Chondrocyte (in vitro differentiated cells): ENCODE measurements around the gene NSF. TPM values are rescaled to one million over a fixed set of nuclear protein-coding genes. Genes with fewer than 3 reads are reported as not detected.

Source experiments
- DNase-seq: peaks from one replicate; pipeline ENCODE4 v3.0.0; 2021; ENCODE audit warnings: mixed read lengths, low spot score
- H3K27ac Mint-ChIP-seq: one replicate; pipeline ENCODE4 v1.8.0; 2021; ENCODE audit warnings: mild to moderate bottlenecking, moderate library complexity, mixed read lengths; ENCODE audit not compliant: unreplicated experiment
- H3K27me3 Mint-ChIP-seq: 2 replicates; pipeline ENCODE4 v1.8.0; 2021; ENCODE audit warnings: low read depth, mixed read lengths
- H3K36me3 Mint-ChIP-seq: 2 replicates; pipeline ENCODE4 v1.8.0; 2021; ENCODE audit warnings: low read depth, mixed read lengths
- H3K4me1 Mint-ChIP-seq: 2 replicates; pipeline ENCODE4 v1.8.0; 2021; ENCODE audit warnings: low read depth, mild to moderate bottlenecking, mixed read lengths
- H3K4me3 Mint-ChIP-seq: one replicate; pipeline ENCODE4 v1.8.0; 2021; ENCODE audit warnings: mild to moderate bottlenecking, moderate library complexity, mixed read lengths; ENCODE audit not compliant: unreplicated experiment
- H3K9me3 Mint-ChIP-seq: 2 replicates; pipeline ENCODE4 v1.8.0; 2021; ENCODE audit warnings: low read depth, mixed read lengths
- total RNA-seq: library from RNA; stranded (reverse); gene quantifications from 3 replicates; pipeline ENCODE4 v1.2.1, GENCODE V29; 2021
- TF ChIP-seq, protein P1 (sequence below): fragments of 200-600 bp; sonication (generic); IDR thresholded peaks from 2 replicates; pipeline ENCODE4 v1.5.0; 2021; ENCODE audit warnings: antibody characterized with exemption, mild to moderate bottlenecking, moderate library complexity

Gene NSF
- total RNA-seq, 1 donor from 2014 or later: 48.3 TPM

DNA sequence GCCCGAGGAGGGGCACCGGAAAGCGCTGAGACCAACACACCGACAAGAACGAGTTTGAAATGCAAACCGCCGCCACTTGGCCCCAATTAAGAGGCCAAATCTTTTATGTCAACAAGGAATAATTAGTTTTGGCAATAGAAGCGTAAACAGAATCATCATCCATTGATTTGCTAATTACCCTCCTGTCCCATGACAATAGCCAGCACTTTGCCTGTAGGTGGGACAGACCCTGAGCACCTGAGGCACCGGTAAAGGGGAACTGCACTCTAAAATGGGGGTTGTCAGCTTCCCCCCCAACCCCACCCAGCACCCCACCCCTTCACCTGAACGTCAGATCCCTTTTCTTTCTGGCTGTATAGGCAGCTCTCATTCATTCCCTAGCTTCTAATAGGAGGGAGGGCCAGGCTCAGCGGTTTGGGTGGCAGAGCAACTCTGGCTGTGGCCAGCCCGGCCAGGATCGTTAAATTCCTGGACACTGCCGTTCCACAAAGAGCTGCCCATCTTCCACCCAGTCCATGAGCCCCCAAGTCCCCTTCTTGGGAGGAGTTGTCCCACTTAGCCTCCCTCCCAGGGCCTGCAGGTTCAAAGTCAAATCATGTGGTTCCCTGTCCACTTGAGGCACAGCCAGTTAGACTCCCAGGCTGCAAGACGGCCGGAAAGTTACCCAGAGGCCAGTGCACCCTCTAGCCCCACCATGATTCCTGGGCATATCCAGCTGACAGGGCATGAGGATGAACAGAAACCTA, 182.2 kb downstream of the NSF start:
- Mint-ChIP-seq H3K36me3 (no peaks in the 10 kb centered on the region), H3K4me1 (peaks cover 7% of the 10 kb centered on the region), H3K9me3 (no peaks in the 10 kb centered on the region), H3K4me3 (peak overlapping the region; percentile 64), H3K27ac (peak overlapping the region; percentile 9), H3K27me3 (no peaks in the 10 kb centered on the region)
- TF ChIP-seq, protein P1, sequence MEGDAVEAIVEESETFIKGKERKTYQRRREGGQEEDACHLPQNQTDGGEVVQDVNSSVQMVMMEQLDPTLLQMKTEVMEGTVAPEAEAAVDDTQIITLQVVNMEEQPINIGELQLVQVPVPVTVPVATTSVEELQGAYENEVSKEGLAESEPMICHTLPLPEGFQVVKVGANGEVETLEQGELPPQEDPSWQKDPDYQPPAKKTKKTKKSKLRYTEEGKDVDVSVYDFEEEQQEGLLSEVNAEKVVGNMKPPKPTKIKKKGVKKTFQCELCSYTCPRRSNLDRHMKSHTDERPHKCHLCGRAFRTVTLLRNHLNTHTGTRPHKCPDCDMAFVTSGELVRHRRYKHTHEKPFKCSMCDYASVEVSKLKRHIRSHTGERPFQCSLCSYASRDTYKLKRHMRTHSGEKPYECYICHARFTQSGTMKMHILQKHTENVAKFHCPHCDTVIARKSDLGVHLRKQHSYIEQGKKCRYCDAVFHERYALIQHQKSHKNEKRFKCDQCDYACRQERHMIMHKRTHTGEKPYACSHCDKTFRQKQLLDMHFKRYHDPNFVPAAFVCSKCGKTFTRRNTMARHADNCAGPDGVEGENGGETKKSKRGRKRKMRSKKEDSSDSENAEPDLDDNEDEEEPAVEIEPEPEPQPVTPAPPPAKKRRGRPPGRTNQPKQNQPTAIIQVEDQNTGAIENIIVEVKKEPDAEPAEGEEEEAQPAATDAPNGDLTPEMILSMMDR: no peak
- DNase-seq: peak; percentile 47

DNA sequence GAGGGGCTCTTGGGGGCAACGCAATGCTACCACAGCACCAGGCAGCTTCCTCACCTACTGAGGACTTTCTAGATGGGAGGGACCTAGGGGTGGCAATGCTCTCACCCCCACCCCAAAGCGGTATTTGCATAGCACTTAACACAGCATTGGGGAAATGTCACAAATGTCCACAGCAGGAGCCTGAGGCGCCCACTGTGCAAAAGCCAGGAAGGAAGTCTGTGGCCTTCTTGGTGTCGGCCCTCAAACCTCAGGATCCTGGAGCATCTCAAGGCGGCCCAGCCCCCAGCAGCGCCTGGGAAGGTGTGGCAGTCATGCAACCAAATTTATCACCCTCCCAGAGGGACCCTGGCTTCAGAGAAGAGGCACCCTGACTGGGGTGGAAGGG, 182.7 kb downstream of the NSF start:
- Mint-ChIP-seq H3K4me1 (peaks cover 7% of the 10 kb centered on the region), H3K36me3 (no peaks in the 10 kb centered on the region), H3K27me3 (no peaks in the 10 kb centered on the region), H3K27ac (no peak overlapping the region), H3K9me3 (no peaks in the 10 kb centered on the region), H3K4me3 (peak overlapping the region; percentile 12)
- TF ChIP-seq, protein P1: no peak
- DNase-seq: peak; percentile 30

DNA sequence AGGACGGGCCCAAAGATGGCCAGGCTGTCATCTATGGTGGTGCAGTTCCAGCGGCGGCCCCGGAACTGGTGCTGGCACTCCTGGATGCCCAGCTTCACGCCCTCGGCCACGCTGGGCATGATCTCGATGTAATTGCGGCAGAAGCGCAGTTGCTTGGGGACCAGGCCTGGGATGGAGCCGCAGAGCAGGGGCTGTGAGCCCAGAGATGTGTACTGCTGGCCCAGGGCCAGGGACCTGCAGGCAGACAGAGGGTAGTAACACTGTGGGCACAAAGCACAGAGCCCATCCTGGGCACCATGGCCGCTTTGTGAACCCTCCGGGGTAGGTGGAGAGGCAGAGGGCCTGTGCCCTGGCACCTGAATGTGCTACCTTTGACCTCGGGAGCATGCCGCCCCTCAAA, 183.2 kb downstream of the NSF start:
- Mint-ChIP-seq H3K4me1 (peaks cover 7% of the 10 kb centered on the region), H3K9me3 (no peaks in the 10 kb centered on the region), H3K27ac (no peak overlapping the region), H3K4me3 (no peak overlapping the region), H3K27me3 (no peaks in the 10 kb centered on the region), H3K36me3 (no peaks in the 10 kb centered on the region)
- DNase-seq: peak; percentile 81
- TF ChIP-seq, protein P1: no peak

DNA sequence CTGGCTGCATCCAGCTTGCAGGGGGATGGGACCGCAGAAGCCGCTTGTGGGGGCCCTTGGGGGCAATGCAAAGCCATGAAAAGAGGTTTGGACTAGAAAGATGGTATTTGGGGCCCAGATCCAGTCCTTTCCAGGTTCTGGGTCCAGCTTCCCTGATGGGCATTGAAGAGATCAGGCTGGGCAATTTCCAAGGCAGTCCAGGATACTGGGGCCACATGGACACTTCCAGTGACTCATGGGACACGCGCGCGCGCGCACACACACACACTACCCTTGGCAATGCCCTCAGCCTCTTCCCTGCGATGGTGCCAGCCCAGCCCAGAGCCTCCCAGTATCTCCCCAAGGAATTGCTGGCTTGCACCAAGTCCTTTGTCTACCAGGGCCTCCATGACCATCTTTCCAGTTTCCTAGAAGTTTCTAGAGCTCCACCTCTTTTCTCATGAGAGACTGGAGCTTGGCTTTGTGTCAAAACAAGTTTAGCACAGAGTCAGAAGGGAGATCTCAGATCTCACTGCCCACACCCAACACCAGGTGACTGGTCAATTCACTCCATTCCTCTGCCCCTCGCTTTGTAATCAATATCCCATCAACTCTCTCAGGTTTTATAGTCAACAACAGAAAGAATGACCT, 183.8 kb downstream of the NSF start:
- TF ChIP-seq, protein P1: no peak
- no peak overlapping the region for H3K27ac Mint-ChIP-seq
- no peaks in the 10 kb centered on the region for H3K36me3 Mint-ChIP-seq
- no peaks in the 10 kb centered on the region for H3K9me3 Mint-ChIP-seq
- no peak overlapping the region for H3K4me3 Mint-ChIP-seq
- DNase-seq: peak; percentile 74
- H3K4me1 Mint-ChIP-seq: peaks cover 7% of the 10 kb centered on the region
- no peaks in the 10 kb centered on the region for H3K27me3 Mint-ChIP-seq

DNA sequence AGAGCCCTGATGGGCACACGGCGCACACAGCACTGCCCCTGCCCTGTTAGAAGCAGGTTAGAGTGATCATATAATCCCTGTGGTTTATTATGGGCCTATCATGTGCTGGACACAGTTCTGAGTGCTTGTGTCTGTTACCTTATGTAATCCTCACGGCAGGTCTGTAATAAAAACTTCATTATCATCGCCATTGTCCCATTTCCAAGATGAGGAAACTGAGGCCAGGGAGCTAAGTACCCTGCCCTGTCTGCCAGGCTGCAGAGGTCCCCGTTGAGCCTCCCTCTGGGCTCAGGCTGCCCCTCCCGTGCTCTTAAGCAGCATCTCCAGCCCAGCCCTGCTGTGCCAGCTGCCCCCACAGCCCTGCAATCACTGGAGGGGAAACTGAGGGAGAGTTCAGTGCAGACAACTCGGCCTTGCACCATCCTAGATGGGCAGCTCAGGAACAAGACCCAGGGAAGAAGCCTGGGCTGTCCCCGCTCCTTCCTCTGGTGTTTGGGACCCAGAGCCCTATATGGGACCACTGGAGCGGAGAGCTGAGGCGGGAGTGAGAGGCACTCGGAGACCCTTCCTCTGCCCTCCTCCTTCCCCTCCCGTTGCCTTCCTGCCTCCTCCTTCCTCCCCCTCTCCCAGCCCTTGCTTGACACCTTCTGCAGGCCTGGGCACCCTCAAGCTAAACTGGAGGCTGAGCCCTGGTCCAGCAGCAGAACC, 186.0 kb downstream of the NSF start:
- H3K27ac Mint-ChIP-seq: no peak overlapping the region
- H3K4me1 Mint-ChIP-seq: peaks cover 3% of the 10 kb centered on the region
- H3K27me3 Mint-ChIP-seq: no peaks in the 10 kb centered on the region
- TF ChIP-seq, protein P1: no peak
- peak; percentile 53 for DNase-seq
- no peaks in the 10 kb centered on the region for H3K9me3 Mint-ChIP-seq
- H3K4me3 Mint-ChIP-seq: no peak overlapping the region
- no peaks in the 10 kb centered on the region for H3K36me3 Mint-ChIP-seq
